Activated CD8-positive, alpha-beta memory T cell treated with anti-CD3 and anti-CD28 coated beads, Interleukin-2, amount 50 U/mL, for 1 hour (primary cell): Measurements from ENCODE around the gene KIF18B.

Experiments used
- DNase-seq: peaks from one replicate; pipeline ENCODE4 v3.0.0-alpha.2; 2020; ENCODE audit errors: extremely low read depth

The KIF18B gene

DNA sequence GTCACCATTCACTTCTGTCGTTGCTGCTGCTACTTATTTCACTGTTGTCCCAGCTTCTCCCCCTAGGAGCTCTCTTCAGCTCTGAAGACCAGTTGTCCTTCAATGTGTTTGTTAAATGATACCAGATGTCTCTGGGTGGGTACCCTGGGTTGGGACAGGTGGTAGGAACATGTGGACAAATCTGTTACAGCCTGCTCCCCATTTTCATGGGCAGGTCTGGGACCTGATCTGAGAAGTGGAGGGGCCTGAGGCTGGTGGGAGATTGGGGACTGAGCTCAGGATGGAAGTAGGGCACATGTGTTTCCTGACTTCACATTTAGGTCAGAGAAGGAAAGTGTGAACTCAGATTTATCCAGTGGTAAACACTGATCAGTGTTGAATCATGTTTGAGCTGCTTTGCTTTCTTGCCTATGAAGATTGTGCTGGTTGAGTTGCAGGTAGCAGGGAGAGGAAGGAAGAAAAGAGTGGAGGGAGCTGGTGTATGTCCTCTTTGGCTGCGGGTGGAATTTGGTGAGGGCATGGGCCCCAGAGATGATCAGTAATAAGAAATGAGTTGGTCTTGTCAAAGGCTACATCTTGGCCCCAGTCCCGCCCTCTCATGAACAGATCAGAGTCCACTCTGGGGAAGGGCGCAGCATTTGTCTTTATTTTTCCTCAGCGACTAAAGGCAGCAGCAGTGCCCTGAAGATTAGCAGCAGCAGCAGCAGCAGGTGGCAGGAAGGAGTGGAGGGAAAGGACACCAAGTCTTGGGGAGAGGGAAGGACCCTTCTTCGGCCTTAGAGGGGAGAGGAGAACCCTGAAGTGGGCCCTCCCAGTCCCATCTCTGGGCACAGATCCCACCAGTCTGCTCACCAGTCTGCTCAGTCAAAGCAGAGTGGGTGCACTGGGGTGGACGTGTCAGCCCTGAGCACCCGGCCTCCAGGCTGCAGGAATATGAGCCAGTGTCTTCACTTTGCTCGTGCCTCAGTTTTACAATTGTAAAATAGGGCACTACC is 42.3 kb downstream of the KIF18B start:
- DNase-seq, result no peak

DNA sequence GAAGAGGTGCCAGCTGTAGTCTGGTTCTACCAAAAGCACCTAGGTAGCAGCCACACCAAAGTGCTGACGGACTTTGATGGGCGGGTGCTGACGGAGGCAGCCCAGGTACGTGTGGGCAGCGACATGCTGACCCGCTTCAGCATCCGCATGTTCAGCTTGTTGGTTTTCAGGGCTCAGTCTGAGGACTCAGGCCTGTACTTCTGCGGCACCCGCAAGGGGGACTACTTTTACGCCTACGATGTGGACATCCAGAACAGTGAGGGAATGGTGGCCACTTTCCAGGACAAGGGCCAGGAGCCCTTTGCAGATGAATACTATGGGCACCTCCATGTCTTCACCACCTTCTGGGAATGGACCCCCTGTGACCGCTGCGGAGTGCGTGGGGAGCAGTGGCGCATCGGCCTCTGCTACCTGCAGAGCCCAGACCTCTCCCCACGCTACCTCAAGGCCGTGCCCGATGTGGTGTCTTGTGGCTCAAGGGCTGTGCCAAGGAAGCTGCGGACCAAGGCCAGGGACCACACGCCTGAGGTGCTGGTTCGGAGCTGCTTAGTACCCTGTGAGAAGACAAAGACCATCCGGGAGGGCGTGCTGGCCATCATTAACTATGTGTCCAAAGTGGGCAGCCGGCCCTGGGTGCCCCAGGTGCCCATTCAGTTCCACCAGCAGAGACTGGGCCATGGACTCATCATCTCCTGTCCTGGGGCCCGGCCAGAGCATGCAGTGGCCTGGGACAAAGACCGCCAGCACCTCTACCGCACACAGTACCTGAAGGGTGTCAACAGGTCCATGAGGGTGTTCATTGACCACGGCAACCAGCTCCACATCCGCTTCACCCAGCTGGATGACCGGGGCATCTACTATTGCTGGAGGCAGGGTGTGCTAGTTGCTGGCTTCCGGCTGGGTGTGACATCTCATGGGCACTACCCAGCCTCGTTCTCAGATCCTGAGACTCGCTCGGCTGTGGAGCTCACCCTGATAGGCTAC is 43.3 kb downstream of the KIF18B start:
- no peak for DNase-seq

GRCh38 chr17:44903012-44903685 is 44.4 kb downstream of the KIF18B start:
- DNase-seq, result no peak

DNA sequence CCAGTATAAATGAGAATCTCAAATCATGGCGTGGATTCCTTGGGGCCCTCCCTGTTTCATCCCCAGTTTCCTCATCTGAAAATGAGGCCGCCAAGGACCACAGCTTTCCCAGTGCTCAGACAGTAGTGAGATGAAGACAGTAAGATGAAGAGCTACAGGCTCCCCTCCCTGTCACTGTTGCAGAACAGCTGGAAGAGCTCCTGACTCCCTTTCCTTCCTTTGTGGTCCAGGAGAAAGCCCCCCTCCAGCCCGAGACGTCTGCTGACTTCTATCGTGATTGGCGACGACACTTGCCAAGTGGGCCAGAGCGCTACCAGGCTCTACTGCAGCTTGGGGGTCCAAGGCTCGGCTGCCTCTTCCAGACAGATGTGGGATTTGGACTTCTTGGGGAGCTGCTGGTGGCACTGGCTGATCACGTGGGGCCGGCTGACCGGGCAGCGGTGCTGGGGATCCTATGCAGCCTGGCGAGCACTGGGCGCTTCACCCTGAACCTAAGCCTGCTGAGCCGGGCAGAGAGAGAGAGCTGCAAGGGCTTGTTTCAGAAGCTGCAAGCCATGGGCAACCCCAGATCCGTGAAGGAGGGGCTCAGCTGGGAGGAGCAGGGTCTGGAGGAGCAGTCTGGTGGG is 45.3 kb downstream of the KIF18B start:
- DNase-seq, result no peak

DNA sequence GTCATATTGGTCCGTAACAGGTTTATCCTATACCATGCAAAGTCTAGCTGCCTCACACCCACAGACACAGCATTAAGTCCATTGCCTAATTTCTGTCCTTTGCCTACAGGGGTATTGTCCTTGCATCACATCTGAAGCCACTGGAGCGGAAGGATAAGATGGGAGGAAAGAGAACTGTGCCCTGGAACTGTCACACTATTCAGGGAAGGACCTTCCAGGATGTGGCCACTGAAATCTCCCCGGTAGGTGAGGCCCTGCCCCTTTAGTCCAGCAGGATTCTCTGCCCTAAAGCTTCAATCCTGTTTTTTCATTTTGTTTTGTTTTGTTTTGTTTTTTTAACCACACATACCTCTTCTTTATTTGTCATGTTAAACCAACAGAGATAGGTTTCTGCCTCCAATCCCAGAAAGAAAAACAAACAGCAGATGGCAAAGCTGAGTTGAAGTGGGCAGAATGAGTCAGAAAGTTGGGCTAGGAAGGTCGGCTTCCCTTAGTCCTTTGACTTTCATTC is 46.1 kb downstream of the KIF18B start:
- DNase-seq, result no peak

DNA sequence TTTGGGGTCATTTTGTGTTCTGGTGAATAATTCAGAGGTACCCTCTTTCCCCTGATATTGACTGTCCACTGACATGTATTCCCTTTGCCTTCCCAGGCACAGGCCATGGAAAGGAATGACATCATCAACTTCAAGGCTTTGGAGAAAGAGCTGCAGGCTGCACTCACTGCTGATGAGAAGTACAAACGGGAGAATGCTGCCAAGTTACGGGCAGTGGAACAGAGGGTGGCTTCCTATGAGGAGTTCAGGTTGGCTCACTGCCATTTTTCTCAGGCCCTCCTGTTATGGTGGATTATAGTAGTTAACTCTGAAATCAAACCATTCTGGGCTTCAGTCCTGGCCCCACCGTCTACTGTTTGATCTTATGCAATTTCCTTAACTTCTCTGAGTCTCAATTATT is 46.7 kb downstream of the KIF18B start:
- no peak for DNase-seq

GRCh38 chr17:44899074-44899782 is 48.3 kb downstream of the KIF18B start, which contains the start of gene EFTUD2:
Gene EFTUD2 (minus strand): TSS chr17:44899445. CDS start chr17:44894521, 4,924 bp downstream.
- peak; percentile 88 for DNase-seq

DNA sequence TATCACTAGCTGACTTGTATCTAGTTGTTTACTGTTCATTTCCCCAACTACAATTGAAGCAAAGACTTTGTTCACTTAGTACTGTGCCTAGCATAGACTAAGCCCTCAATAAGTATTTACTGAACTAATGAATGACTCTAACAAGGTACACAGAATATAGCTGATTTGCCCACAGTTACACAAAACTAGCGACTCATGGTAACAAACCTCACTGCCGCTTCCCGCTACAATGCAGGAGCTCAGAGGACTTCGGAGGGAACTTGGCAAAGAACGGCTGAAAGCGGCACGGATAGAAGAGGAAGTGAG is 48.9 kb downstream of the KIF18B start:
- DNase-seq, result no peak

GRCh38 chr17:44894642-44895041 is 52.9 kb downstream of the KIF18B start:
- DNase-seq, result no peak

DNA sequence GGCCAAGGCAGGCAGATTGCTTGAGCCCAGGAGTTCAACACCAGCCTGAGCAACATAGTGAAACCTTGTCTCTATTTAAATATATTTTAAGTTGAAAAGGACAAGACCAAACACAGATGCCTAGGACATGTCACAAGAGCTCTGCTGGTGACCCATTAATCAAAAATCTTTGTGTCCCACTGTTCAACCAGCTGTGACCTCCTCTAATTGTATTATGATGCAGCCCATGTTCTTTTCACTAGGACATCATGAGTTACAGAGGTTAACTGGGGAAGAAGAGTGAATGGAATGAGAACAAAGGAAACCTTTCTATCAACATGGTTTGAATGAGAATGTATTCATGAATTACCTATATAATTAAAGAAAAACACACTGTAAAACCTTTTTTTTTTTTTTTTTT is 55.3 kb downstream of the KIF18B start:
- DNase-seq, result no peak

GRCh38 chr17:44889003-44889402 is 58.6 kb downstream of the KIF18B start:
- no peak for DNase-seq

- DNase-seq, result no peak
These were observed 59.3 kb downstream of the KIF18B start for GRCh38 chr17:44887971-44888954.

DNA sequence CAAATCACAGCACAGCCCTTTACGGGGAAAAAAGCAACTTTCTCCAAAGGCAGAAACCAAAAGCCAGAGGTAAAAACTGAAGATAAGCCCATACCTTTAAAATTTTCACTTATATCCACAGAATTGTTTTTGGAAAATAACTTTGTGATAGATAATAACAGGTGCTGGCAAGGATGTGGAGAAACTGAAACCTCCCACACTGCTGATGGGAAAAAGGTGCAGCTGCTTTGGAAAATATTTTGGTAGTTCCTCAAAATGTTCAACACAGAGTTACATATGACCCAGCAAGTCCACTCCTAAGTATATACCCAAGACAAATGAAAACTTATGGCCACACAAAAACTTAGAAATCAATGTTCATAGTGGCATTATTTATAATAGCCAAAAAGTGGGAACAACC is 60.6 kb downstream of the KIF18B start:
- DNase-seq, result no peak

DNA sequence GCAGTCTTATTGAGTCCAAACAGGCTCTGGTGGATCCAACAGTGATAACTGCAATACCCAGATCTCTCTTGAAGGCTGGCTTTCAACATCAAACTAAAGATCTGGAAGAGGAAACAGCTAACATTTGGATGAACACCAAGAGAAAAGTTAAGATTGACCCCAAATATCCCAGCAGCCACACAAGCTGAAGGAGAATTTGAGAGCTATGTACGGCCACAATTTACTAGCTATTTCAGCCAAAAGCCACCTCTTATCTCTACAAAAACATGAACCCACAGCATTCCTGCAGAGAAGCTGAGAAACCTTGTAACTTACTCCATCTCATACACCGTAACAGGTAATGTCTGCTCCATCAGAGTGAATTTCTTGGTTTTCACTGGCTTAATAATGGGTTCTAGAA is 62.6 kb downstream of the KIF18B start:
- DNase-seq, result no peak

DNA sequence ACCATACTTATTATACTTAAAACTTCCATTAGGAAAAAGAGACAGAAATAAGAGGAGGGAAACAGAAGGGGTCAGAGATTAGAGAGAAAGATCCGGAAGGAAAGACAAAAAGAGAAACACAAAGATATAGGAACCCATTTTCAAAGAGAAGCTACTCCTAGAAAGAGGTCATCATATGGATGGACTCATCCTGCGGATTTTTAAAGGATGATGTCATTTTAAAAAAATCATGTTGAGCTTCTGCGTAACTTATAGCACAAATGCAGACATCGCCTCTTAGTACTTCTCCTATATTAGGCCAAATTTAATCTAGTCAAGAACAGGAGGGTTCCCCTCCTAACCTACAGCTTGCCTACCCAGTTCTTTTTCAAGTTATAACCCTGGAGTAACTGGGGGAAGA is 66.4 kb downstream of the KIF18B start:
- no peak for DNase-seq

DNA sequence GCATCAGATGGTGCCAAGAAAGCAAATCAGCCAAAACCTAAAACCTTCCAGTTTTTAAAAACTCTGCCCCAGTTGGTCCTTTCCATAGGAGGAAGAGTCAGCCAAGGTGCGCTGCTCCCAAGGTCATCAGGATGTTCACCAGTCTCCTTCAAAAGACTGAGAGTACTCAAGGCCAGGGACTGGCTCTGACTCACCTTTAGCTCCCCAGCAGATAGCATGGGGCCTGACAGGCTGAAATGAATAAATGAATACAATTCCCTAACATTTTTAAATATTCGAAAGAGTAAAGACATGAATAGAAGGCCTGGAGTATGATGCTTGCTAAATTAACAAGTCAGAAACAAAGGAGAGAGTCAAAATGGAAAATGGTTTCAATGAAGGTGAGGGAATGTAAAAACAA is 67.5 kb downstream of the KIF18B start:
- no peak for DNase-seq

GRCh38 chr17:44879376-44879775 is 68.2 kb downstream of the KIF18B start:
- no peak for DNase-seq

DNA sequence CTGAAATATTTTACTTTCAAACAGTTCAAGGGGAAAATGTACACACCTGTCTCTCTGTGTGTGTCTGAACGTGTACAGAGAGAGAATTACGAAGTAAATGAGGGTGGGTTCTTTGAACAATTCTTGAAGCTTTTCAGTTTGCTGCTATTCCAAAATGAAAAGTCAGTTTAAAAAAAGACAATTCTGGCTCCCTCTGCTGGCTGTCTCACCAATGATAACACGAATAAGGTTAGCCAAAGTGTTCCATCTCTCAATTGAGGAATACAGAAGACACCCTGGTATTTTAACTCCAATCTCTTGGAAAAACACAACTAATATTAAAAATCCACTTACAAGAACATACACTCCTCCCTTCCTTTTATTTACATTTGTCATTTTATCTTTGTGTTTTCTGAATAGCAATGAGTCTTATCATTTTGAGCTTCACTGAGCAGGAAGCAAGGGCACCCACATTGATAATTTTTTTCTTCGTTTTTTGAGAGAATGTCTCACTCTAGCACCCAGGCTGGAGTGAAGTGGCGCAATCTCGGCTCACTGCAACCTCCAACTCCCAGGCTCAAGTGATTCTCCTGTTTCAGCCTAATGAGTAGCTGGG is 68.8 kb downstream of the KIF18B start:
- no peak for DNase-seq

DNA sequence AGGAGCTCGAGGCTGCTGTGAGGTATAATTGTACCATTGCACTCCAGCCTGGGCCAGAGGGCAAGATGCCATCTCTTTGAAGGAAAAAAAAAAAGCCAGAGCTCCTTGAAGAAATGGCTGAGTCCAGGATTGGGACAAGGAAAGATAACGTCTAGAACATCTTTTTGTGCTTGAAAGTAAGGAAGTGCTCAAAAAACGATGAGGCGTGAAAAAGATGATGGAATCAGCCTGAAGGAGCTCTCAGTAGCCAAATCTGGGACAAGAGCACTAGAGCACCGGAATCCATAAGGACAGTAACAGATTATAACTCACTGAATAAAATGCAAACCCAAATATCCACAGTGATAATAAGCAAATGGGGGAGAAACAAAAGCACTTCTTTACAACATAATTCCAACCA is 70.5 kb downstream of the KIF18B start:
- DNase-seq, result no peak
